BLaER1 treated with 17β-estradiol and CSF1 and Interleukin-3, amounts not matched to agents 10 nM and 100 nM (cell line): Measurements from ENCODE around the gene BTBD9.

Source experiments
- H3K27ac ChIP-seq, 11 experiments: shearing (Covaris generic); formaldehyde crosslinking; 2 replicates each; pipeline ENCODE4 v1.8.1; 2022
- H3K27me3 ChIP-seq, 11 experiments: shearing (Covaris generic); formaldehyde crosslinking; 2 replicates each; pipeline ENCODE4 v1.8.1; 2022
- H3K36me3 ChIP-seq, 11 experiments: shearing (Covaris generic); formaldehyde crosslinking; 2 replicates each; pipeline ENCODE4 v1.8.1; 2022
- H3K4me1 ChIP-seq, 10 experiments: shearing (Covaris generic); formaldehyde crosslinking; 2 replicates each; pipeline ENCODE4 v1.8.1; 2022
- H3K4me2 ChIP-seq, 11 experiments: shearing (Covaris generic); formaldehyde crosslinking; 2 replicates each; pipeline ENCODE4 v1.8.1; 2022
- H3K4me3 ChIP-seq, 10 experiments: shearing (Covaris generic); formaldehyde crosslinking; 2 replicates each; pipeline ENCODE4 v1.8.1; 2022
- H3K9ac ChIP-seq, 11 experiments: shearing (Covaris generic); formaldehyde crosslinking; 2 replicates each; pipeline ENCODE4 v1.8.1; 2022
- H3K9me3 ChIP-seq, 11 experiments: shearing (Covaris generic); formaldehyde crosslinking; replicated peaks in 1 of 11; 2 replicates each; pipeline ENCODE4 v1.8.1; 2022
- H4K20me1 ChIP-seq, 11 experiments: shearing (Covaris generic); formaldehyde crosslinking; 2 replicates each; pipeline ENCODE4 v1.8.1; 2022
- Cebpa-rat ChIP-seq, 11 experiments: shearing (Covaris generic); IDR thresholded peaks; 2 replicates each; pipeline ENCODE4 v1.8.1; 2022

Gene BTBD9

GRCh38 chr6:38118791-38119365, 520.9 kb downstream of the BTBD9 start:
- Histone ChIP-seq H3K27me3 (no peaks in the 10 kb centered on the region), H3K4me2 (no peak overlapping the region), H3K9me3 (peaks cover 0 to under 1% (median 0%) of the 10 kb centered on the region in 11 experiments; a peak in 1 of 22 replicates), H3K36me3 (peaks cover 77 to 96% (median 86%) of the 10 kb centered on the region in 11 experiments), H3K9ac (no peak overlapping the region), H3K4me1 (peaks cover 0 to 13% (median 0%) of the 10 kb centered on the region in 10 experiments; a peak in 3 of 20 replicates), H3K27ac (no peak overlapping the region), H4K20me1 (peaks cover 18 to 100% (median 46%) of the 10 kb centered on the region in 11 experiments; a peak in 19 of 22 replicates), H3K4me3 (no peak overlapping the region)
- no peak for TF ChIP-seq Cebpa-rat (IDR thresholded peaks at IDR 0.05)
